Measurements from ENCODE around the gene SETDB2. TPM values are rescaled to one million over a fixed set of nuclear protein-coding genes. Genes with fewer than 3 reads are reported as not detected.

The SETDB2 gene
- total RNA-seq, 1 experiment from 2014 or later: 5.2 TPM

GRCh38 chr13:49539313-49539712, 95.2 kb downstream of the SETDB2 start:
- no peak overlapping the region for H3K4me2 ChIP-seq (ENCODE audit: low read length)
- no peaks in the 10 kb centered on the region for H3K4me1 ChIP-seq (ENCODE audit: control insufficient read depth in 1 of 2, insufficient read depth in 2 of 2, low read length in 2 of 2)
- ChIA-PET POLR2A (interaction anchor here (0.6 kb wide), 1 partner anchor 11 kb away, joined by 4 read pairs; no protein-coding TSS in a partner anchor), RAD21 (ENCODE audit: low non-redundant PET in 1 of 2, low total read pairs in 2 of 2, uncharacterized antibody in 2 of 2, unreplicated experiment in 2 of 2) (no interaction called here), CTCF (no interaction called here)
- H3K9ac ChIP-seq (ENCODE audit: low read length): no peak overlapping the region
- intact Hi-C loops (cut with micrococcal nuclease): no loop called here
- no peak overlapping the region for H2AFZ ChIP-seq (ENCODE audit: low read depth, low read length, poor library complexity, severe bottlenecking)
- peaks cover 0 to 18% of the 10 kb centered on the region in 2 experiments; a peak in 2 of 4 replicates for H3K36me3 ChIP-seq (ENCODE audit: control insufficient read depth in 1 of 2, insufficient read depth in 2 of 2, low read length in 2 of 2)
- H4K20me1 ChIP-seq (ENCODE audit: insufficient read depth): no peaks in the 10 kb centered on the region
- no peak overlapping the region for H3K27ac ChIP-seq (ENCODE audit: low read depth, low read length)
- no peaks in the 10 kb centered on the region for H3K79me2 ChIP-seq (ENCODE audit: insufficient read depth, low read length)
- H3K9me3 ChIP-seq (ENCODE audit: control insufficient read depth in 1 of 2, insufficient read depth in 1 of 2, low read depth in 1 of 2, low read length in 2 of 2): no peaks in the 10 kb centered on the region
- H3K27me3 ChIP-seq (ENCODE audit: insufficient read depth, low read length): no peaks in the 10 kb centered on the region
- TF ChIP-seq FOSL1 (IDR thresholded peaks at IDR 0.05; ENCODE audit: low read depth) (no peak), SRF (IDR thresholded peaks at IDR 0.05; ENCODE audit: low read depth) (no peak), ZNF274 (IDR thresholded peaks at IDR 0.05; ENCODE audit: low read depth, low read length) (no peak), EZH2phosphoT487 (IDR thresholded peaks at IDR 0.05; ENCODE audit: borderline replicate concordance) (no peak), EZH2 (IDR thresholded peaks at IDR 0.05) (no peak), REST (IDR thresholded peaks at IDR 0.05; ENCODE audit: low read depth) (no peak), TCF7L2 (IDR thresholded peaks at IDR 0.05; ENCODE audit: borderline replicate concordance, extremely low read depth, insufficient read depth, insufficient read length) (no peak), CEBPB (IDR thresholded peaks at IDR 0.05; ENCODE audit: low read depth) (no peak), EGR1 (IDR thresholded peaks at IDR 0.05; ENCODE audit: low read depth) (no peak)
- H3K4me3 ChIP-seq (replicated peaks in 1 of 2; ENCODE audit: low read depth in 1 of 2, low read length in 2 of 2): no peak overlapping the region
- ATAC-seq (no peak), DNase-seq (ENCODE audit: low read depth, low spot score) (no peak)
- no TSS peak for BruUV-seq (replicated peaks)
- no peaks in the 10 kb centered on the region for H3K9me2 ChIP-seq (ENCODE audit: insufficient read depth)
